IPS-15b (cell line): ENCODE data around the gene RAB3C.

Experiments used
- H3K27me3 ChIP-seq: one replicate; pipeline ENCODE4 v1.6.1; 2013; ENCODE audit warnings: low read length; ENCODE audit not compliant: control insufficient read depth, insufficient read depth
- H3K36me3 ChIP-seq: one replicate; pipeline ENCODE4 v1.6.1; 2013; ENCODE audit warnings: low read length; ENCODE audit not compliant: control insufficient read depth, insufficient read depth
- H3K4me1 ChIP-seq: one replicate; pipeline ENCODE4 v1.6.1; 2013; ENCODE audit warnings: mild to moderate bottlenecking, low read length; ENCODE audit not compliant: control insufficient read depth, insufficient read depth
- H3K4me3 ChIP-seq: one replicate; pipeline ENCODE4 v1.5.1; 2013; ENCODE audit warnings: low read depth, low read length
- H3K9ac ChIP-seq: one replicate; pipeline ENCODE4 v1.6.1; 2013; ENCODE audit warnings: low read depth, mild to moderate bottlenecking, low read length
- H3K9me3 ChIP-seq: one replicate; pipeline ENCODE4 v1.6.1; 2013; ENCODE audit warnings: mild to moderate bottlenecking, low read length; ENCODE audit not compliant: control insufficient read depth, insufficient read depth

RAB3C gene

DNA sequence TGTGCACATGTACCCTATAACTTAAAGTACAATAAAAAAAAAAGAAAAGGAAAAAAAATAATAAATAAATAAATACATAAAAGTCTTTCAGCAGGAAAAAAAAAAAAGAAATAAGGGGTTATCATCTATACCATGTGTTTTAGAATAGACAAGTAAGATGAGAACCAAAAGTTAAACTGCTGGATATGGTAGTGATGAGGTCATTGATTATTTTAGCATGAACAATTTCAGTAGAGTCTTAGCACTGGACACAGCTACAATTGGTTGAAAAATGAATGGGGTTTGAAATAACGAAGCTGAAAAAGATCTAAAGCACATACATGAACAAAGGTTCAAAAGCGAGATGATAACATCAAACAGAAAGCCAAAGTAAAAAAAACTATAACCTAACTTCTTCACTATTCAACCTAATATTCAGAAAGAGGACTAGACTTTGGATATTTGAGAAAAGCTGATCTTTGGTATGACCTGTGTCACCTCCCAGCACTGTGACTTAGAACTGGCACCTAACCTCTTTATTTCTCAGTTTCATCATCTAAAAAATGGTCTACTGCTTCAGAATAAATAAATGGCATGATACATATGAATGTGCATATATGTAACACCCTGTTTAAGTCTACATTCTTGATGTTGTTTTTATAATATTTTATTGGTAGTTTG, 133.3 kb downstream of the RAB3C start:
- Histone ChIP-seq H3K27me3 (no peaks in the 10 kb centered on the region), H3K4me3 (no peak overlapping the region), H3K36me3 (no peaks in the 10 kb centered on the region), H3K9me3 (no peaks in the 10 kb centered on the region), H3K9ac (no peak overlapping the region), H3K4me1 (peaks cover 12% of the 10 kb centered on the region)

DNA sequence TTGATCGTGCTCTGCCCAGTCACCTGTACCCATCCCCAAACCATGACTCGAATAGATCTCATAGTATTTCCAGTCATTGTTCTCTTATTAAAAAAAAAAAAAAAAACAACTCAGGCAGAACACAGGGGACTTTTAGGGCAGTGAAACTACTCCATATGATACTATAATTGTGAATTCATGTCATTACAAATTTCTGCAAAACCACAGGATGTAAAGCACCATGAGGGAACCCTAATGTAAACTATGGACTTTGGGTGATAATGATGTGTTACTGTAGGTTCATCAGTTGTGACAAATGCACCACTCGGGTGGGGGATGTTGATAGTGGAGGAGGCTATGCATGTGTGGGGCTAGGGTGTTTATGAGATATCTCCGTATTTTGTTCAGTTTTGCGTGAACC, 133.8 kb downstream of the RAB3C start:
- H3K9ac ChIP-seq = no peak overlapping the region
- H3K27me3 ChIP-seq = no peaks in the 10 kb centered on the region
- H3K4me3 ChIP-seq = no peak overlapping the region
- peaks cover 16% of the 10 kb centered on the region for H3K4me1 ChIP-seq
- H3K9me3 ChIP-seq = no peaks in the 10 kb centered on the region
- no peaks in the 10 kb centered on the region for H3K36me3 ChIP-seq

DNA sequence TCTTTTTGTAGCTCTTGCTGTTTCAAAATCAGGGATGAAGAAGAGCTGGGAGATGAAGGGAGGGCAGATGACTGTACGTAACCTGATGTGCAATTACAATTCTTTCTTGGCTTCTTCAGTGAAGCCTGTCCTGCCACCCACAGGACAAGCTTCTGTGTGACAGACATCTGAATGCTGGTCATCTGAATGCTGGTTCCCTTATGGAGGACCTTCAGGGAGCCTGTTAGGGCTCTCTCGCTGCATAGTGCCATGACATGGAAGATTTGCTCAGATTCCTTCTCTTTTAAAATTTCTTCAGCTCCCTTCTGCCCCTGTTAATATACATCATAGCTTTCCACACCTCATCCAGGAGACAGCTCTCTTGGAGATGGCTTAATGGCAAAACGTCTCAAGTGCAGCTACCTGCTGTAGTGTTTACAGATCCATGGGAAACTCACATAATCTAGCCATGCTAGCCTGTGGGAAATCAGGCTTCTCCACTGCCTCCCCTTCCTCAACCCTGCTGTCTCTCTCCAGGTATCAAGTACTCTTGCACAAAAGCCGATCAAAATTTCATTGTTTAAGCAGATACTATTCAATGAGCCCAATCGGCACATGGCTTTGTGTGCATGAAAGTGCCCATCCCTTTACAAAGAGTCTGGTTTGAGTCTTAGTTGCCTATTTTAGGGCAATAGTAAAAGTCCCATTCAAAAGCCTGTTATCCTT, 134.6 kb downstream of the RAB3C start:
- Histone ChIP-seq H3K9ac (no peak overlapping the region), H3K4me1 (peaks cover 22% of the 10 kb centered on the region), H3K36me3 (no peaks in the 10 kb centered on the region), H3K27me3 (no peaks in the 10 kb centered on the region), H3K9me3 (no peaks in the 10 kb centered on the region), H3K4me3 (no peak overlapping the region)

DNA sequence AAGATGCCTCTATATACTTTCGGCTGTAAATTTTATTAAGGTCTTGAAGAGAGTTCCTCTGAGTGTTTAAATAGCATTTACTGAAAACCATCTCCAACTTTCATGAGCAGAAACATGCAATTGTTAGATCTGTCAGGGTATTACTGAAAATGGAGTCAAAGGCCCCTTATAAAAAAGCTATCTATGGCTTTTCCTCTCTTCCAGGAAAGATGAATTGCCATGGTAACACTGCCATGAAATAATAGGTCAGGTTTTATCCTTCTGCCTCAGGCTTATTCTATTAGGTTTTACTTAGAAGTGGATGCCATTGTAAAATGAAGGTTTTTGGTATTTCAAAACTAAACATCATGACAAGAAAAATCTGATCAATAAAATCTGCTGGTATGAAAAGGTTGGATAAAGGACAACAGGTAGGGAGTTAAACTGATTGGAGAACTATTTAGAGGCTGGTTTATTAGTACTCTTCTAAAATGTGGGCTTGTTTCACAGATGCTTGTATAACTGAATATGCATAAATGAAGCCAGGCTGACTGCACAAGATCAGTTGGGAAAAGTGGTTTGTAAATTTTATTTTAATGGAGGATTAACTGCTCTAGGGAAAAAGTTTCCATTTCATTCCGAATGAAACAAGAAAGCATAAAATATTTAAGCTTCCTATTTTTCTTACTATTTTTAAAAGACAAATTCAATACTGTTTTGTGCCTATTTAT, 135.5 kb downstream of the RAB3C start:
- Histone ChIP-seq H3K9ac (no peak overlapping the region), H3K36me3 (no peaks in the 10 kb centered on the region), H3K9me3 (no peaks in the 10 kb centered on the region), H3K27me3 (no peaks in the 10 kb centered on the region), H3K4me3 (no peak overlapping the region), H3K4me1 (peaks cover 24% of the 10 kb centered on the region)

DNA sequence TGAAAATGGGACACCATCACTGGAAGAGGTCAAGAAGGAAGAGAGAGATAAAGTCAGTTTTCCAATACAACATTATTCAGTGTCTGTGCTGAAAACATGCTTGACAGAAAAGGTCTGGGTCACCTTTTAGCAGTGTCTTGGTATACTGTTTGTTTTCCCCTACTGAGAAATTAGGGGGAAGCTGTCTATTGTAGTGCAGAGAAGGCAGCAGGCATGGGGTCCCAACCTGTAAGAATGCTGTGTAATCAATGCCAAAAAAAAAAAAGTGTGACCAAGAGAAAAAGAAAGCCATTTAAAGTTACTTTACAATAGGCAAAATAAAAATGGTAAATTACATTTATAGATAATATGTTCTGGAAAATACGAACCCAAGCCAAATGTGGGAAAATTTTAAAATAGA, 139.3 kb downstream of the RAB3C start:
- H3K4me3 ChIP-seq = no peak overlapping the region
- H3K36me3 ChIP-seq = no peaks in the 10 kb centered on the region
- no peaks in the 10 kb centered on the region for H3K9me3 ChIP-seq
- H3K9ac ChIP-seq = no peak overlapping the region
- peaks cover 20% of the 10 kb centered on the region for H3K4me1 ChIP-seq
- no peaks in the 10 kb centered on the region for H3K27me3 ChIP-seq

DNA sequence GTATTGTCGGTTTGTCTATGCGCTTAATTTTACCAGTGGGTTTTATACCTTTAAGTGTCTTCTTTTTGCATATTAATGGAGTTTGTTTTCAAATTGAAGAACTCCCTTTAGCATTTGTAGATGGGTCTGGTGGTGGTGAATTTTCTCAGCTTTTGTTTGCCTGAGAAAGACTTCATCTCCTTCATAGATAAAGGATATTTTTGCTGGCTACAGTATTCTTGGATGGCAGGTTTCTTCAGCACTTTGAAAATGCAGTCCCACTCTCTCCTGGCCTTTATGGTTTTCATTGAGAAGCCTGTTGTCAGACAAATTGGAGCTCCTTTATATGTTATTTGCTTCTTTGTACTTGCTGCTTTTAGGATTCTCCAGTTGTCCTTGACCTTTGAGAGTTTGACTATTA, 142.1 kb downstream of the RAB3C start:
- Histone ChIP-seq H3K36me3 (no peaks in the 10 kb centered on the region), H3K4me3 (no peak overlapping the region), H3K27me3 (no peaks in the 10 kb centered on the region), H3K9ac (no peak overlapping the region), H3K9me3 (no peaks in the 10 kb centered on the region), H3K4me1 (peaks cover 12% of the 10 kb centered on the region)

DNA sequence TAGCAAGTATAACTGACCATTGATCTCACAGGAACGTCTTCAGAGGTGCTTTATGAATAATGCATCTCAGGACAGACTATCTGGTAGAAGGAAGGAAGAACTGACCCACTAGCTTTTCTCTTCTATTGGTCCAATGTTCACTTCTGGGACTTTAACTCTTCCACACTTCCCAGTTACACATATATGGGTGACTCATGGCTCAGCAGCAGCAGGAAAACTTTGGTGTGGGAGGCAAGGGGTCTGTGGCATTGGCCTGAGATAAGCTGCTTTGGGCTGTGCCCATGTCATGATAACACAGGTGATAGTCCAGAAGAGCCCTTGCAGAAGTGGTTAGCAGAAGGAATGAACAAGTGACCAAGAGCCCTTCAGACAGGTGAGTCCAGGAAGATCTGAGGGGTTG, 148.8 kb downstream of the RAB3C start:
- peaks cover 2% of the 10 kb centered on the region for H3K4me1 ChIP-seq
- no peaks in the 10 kb centered on the region for H3K27me3 ChIP-seq
- H3K36me3 ChIP-seq = no peaks in the 10 kb centered on the region
- H3K9me3 ChIP-seq = no peaks in the 10 kb centered on the region
- H3K9ac ChIP-seq = no peak overlapping the region
- no peak overlapping the region for H3K4me3 ChIP-seq

DNA sequence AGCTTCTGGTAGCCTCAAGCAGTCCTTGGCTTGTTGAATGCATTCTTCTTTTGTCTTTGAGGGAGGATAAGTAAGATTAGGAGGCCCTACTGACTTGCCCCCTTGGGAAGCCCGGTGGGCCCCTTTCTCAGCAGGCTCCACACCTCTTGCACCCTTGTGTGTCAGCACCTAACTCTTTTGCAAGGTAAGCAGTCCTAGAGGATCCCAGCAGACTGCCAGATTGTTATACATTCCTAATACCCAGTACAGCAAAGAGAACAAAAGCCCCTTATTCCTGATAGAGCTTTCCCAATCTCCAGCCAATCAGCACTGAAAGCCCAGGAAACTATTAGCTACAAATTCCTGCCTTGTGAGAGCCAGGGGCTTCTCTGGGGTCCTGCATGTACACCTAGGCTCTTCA, 152.8 kb downstream of the RAB3C start:
- Histone ChIP-seq H3K9ac (no peak overlapping the region), H3K36me3 (no peaks in the 10 kb centered on the region), H3K4me1 (peaks cover 2% of the 10 kb centered on the region), H3K27me3 (no peaks in the 10 kb centered on the region), H3K4me3 (no peak overlapping the region), H3K9me3 (no peaks in the 10 kb centered on the region)

DNA sequence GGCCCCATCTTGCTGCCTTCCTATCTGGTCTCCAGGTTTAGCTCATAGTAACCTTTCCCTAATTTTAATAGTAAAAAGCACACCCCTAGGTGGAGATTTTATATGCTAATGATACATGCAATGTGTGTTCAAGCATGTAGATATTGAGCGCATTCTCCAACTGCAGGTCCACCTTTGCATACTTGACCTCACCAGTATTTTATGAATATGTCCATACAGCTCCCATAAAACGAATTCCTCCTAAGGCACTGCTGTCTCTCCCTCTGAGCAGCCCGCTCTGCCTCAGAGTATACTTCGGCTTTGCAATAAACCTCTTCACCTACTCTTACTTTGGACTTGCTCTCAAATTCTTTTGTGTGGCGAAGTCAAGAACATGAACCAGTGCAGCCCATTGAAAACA, 153.3 kb downstream of the RAB3C start:
- no peak overlapping the region for H3K4me3 ChIP-seq
- peaks cover 2% of the 10 kb centered on the region for H3K4me1 ChIP-seq
- H3K9ac ChIP-seq = no peak overlapping the region
- H3K27me3 ChIP-seq = no peaks in the 10 kb centered on the region
- H3K36me3 ChIP-seq = no peaks in the 10 kb centered on the region
- no peaks in the 10 kb centered on the region for H3K9me3 ChIP-seq

DNA sequence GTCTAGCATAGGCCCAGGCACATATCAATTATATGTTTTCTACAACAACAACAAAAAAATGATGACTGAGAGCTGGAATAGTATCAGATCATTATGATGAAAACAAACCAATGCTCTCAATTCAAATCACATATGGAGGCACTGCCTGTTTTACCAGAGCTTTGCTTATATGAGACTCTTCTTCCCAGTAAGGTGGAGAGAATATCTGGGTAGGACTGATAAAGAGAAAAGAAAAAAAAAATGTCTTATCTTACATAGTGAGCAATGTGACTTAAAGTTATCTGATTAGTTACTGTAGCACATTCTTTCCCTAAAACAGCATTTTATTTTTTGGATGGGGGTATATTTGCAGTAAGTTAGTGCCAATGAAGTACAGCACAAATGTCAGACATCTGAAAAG, 154.8 kb downstream of the RAB3C start:
- Histone ChIP-seq H3K4me1 (peaks cover 4% of the 10 kb centered on the region), H3K4me3 (no peak overlapping the region), H3K9ac (no peak overlapping the region), H3K36me3 (no peaks in the 10 kb centered on the region), H3K9me3 (no peaks in the 10 kb centered on the region), H3K27me3 (no peaks in the 10 kb centered on the region)

DNA sequence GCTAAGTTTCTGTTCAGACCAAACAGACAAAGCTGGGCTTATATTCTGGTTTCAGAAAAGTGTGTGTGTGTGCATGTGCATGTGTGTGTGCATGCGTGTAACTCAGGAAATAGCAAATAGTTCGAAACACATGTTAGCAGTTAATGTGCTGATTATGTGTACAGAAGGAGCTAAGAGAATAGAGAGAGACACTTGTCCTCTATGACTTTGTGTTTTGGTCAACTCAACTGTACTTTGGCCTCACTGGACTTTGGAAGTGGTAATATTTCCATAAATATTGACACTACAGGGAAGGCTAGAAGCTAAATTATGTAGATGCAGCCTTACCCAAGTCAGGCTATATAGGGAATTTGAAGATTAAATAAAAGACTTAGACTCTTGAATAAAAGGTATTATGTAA, 155.5 kb downstream of the RAB3C start:
- no peak overlapping the region for H3K4me3 ChIP-seq
- H3K27me3 ChIP-seq = no peaks in the 10 kb centered on the region
- H3K9me3 ChIP-seq = no peaks in the 10 kb centered on the region
- H3K9ac ChIP-seq = no peak overlapping the region
- H3K4me1 ChIP-seq = peaks cover 7% of the 10 kb centered on the region
- H3K36me3 ChIP-seq = no peaks in the 10 kb centered on the region

DNA sequence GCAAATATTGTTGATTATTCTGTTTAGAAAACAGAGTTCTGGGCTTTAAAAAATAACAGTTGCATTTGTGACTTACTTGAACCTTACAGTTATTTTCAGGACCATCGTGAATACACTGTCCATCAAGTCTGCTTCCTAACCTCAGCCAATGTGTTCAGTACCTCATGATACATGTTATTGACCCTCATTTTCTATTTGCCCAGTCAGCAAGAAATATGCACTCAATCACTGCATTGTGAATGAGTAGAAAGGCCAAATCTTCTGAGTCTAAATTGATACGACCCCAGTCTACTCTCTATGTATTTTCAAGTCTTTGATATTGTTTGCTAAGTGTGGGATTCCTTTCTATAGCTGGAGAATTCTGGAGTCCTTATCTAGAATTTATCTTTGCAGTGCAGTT, 156.2 kb downstream of the RAB3C start:
- H3K9ac ChIP-seq = no peak overlapping the region
- H3K4me1 ChIP-seq = peaks cover 7% of the 10 kb centered on the region
- no peaks in the 10 kb centered on the region for H3K36me3 ChIP-seq
- H3K9me3 ChIP-seq = no peaks in the 10 kb centered on the region
- no peaks in the 10 kb centered on the region for H3K27me3 ChIP-seq
- H3K4me3 ChIP-seq = no peak overlapping the region
